DMS79 treated with DMSO at 0.1 percent for 48 hours (cell line): ENCODE data around the gene MET.
"Not testable (repeated sequence)": the region's sequence is repeated elsewhere in the genome, so short reads cannot be mapped to it uniquely, and the experiment has no call there.

Experiments used
- DNase-seq: peaks from one replicate; lab custom pipeline; 2025; lab: John Stamatoyannopoulos, UW

The MET gene

DNA sequence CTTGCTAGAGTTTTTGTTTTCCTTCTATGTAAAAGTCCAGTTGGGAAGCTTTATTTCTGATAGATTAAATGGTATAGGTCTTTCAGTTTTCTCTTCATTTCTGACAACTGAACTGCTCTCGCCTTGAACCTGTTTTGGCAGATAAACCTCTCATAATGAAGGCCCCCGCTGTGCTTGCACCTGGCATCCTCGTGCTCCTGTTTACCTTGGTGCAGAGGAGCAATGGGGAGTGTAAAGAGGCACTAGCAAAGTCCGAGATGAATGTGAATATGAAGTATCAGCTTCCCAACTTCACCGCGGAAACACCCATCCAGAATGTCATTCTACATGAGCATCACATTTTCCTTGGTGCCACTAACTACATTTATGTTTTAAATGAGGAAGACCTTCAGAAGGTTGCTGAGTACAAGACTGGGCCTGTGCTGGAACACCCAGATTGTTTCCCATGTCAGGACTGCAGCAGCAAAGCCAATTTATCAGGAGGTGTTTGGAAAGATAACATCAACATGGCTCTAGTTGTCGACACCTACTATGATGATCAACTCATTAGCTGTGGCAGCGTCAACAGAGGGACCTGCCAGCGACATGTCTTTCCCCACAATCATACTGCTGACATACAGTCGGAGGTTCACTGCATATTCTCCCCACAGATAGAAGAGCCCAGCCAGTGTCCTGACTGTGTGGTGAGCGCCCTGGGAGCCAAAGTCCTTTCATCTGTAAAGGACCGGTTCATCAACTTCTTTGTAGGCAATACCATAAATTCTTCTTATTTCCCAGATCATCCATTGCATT, 27.1 kb downstream of the MET start:
- DNase-seq = peak; percentile 93

DNA sequence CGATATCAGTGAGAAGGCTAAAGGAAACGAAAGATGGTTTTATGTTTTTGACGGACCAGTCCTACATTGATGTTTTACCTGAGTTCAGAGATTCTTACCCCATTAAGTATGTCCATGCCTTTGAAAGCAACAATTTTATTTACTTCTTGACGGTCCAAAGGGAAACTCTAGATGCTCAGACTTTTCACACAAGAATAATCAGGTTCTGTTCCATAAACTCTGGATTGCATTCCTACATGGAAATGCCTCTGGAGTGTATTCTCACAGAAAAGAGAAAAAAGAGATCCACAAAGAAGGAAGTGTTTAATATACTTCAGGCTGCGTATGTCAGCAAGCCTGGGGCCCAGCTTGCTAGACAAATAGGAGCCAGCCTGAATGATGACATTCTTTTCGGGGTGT, 27.7 kb downstream of the MET start:
- no peak for DNase-seq

DNA sequence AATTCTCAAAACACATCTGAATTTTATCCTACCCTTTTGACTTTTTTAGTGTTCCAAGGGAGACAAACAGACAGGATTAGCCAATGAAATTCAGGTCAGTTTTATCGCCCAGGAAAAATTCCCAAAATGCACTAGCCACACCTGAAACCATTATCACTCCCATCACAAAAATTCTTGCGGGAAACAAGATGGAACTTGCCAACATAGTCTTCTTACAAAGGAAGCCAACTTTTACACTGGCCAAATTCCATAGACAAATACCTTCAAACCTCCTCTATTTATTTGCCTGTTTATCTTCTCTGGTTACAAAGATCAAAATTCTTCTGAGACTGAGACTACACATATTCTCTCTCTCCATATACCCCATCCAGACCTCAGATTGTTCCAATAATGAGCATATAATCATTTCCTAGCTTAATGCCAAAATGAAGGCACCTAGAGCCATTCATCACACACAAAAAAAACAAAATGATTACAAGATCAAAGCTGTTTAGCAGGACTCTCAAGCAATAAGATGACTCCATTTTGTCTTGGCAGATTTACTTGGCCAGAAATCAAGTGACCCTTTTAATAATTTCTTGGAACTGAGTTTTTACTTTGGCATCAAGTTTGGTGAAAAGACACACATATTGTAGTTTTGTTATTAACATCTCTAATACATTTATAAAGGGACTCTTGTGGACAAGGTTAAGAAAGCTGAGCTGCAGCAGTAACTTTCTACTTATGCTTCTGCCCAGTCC, 30.2 kb downstream of the MET start:
- DNase-seq = peak; percentile 93

DNA sequence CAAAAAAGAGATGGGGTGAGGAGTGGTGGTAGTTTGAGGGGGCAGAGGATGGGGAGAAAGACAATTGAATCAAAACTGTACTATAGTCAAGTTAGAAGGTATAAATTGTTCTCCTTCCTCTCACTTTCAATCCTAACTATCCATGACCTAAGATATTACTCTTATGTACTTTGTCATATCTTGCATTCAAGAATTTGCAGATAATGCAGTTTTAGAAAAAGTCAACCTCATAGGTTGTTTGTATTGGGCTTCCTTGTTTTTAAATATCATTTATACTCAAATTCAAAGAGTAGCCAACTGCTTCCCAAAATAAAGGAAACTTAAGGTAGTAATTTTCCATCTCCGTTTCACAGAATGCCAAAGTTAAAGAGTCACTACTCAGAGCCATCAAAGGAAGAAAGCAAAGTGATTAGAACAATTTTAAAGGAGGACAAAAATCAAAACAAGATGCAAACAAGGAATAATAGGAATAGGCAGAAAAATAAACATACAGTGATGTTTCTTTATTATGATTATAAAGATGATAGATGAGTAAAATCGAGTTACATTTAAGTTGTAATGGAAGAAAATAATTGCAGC, 32.7 kb downstream of the MET start:
- no peak for DNase-seq

DNA sequence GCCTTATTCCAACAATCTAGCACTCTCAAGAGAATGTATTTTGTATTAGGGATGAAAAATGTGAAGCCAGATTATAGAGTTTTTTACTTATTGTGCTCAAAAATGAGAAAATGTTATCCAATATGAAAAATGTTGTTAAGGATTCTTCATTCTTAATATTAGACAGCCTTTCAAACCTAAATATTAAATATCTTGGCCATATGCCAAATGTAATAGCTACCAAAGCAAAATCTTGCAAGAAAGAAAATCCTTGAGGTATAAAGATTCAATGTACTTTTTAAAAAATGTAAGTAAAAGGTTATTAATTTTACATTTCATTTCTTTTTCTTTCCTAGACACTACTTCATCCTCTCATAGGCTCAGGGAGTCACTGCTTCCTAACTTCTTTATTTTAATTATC, 33.4 kb downstream of the MET start:
- peak; percentile 58 for DNase-seq

DNA sequence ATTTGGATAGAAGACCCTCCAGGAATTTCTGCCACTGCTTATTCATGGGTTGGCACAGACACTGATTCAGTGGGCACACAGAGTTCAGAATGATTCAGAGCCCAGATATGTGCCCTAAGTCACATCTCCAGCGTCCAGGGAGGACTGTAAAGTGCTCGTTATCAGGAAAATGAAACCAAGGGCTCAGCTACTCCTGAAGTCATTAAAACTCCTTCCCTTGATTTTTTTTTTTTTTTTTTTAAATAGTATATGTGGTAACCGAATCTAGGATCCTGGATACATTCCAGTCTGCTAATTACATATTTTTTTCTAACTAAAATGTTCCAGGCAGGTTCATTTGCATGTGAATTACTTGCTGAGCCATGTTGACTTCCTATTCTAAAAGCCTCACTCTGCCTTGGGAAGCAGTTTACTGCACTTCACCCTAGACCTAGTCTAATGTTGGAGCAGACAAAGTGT, 34.7 kb downstream of the MET start:
- DNase-seq = peak; percentile 62

DNA sequence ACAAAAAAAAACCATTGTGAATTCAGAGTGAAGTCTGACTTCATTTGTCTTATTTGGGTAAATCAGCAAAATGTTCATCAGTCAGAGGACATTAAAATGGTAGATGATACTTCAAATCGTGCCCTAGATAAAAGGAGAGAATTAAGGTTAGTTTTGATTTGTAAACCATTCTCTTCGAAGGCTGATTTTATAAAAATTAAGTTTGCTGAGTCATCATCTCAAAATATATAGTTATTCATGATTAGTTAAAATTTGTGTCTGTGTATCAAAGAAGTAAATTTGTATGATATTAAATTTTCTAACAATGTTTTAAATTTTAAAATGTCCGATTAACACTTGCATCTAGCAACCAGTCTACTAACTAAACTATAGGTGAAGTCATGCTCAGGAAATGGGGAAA, 35.3 kb downstream of the MET start:
- no peak for DNase-seq

DNA sequence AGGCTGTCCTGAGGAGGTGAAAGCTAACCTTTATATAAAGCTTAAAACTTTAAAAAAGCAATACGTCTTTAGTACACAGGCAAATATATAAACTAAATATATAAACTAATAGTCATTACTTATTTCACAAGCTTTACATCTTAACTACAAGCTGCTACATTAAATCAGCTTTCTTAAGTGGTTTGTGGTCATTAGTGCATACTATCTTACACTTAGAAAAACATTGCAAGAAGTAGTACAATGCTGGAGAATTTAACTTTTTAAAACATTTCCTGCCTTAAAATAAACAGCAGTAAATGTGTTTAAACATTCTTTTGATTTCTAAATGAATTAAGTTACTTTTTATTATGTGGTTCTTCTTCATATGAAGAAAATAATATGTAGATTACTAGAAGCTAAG, 36.3 kb downstream of the MET start:
- DNase-seq = no peak

DNA sequence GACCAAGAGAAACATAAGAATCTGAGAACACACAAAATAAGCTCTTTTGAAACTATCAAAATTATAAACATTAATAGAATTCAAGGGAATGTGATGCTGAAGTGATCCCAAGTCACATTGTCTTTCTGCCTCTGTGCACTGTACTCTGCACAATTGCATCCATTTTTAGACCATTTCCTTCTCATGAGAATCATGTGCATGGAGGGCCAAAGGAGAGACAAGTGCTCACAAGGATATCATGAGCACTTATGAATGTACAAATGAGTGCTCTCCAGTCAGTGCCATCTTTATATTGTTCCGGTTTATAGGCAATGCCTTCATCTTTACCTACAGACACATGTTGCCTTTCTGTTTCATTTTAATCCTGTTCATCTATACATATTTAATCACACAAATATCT, 36.9 kb downstream of the MET start:
- DNase-seq = peak; percentile 68

DNA sequence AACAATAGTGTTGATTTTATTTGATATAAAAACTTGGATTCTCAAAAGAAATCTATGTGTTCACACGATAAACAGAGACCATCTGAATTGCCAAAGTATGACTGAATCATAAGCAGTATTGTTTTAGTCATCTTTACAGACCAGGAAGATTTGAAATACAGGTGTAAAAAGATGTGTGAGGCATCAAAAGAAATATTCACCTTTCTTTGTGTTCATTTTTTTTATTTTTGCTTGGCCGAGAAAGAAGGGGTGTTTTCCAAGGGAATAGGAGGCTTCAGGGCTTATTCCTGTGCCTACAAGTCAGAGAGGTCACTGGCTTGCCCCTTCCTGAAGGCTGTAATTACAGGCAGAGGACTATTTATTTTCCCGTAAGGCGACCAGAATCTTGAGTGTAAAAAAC, 37.3 kb downstream of the MET start:
- no peak for DNase-seq

DNA sequence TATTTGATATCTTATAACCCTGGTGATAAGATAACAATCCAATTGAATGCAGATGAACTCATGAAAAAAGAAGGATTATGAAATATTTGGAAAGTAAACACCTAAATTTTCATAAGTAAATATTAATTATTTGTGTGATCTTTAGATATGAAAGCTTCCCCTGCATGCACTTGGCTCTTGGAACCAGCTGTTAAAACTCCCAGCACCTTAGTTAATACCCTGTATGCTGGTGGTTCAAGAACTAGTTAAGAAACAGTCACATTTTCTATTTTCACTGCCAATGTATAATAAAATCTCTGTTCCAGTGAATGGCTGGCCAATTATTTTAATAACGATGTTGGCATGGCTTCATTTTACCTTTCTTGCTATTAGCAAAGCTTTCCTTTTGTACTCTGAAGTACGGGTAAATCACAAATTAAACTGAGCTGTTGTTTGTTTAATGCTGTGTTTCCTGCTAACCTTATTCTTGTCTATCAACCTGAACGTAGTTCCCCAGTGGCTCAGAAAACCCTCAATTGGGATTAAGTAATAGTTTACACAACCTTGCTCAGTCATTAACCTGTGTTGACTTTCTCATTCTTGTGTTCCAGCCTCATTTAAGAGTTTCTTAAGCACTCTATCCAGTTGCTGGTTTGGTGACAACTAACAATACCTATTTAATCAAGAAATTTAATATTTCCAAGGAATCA, 38.9 kb downstream of the MET start:
- DNase-seq = peak; percentile 100

DNA sequence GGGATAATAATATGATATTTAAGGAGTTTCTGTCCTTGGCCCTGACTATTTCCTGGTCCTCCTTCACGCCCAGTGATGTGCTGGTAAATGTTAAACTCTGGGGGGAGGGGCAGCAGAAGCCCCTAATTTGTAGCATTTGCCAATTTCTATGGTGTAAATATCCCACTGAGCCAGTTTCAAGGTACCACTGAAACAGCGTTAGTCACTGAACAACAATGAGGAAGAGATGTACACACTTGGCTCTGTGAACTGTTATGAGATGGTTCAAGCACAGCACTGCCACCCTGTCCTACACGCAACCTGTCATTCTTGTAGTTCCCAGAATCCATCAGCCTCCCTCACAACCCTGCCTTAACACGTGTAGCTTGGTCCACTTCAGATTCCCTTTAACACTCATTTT, 39.8 kb downstream of the MET start:
- peak; percentile 68 for DNase-seq

DNA sequence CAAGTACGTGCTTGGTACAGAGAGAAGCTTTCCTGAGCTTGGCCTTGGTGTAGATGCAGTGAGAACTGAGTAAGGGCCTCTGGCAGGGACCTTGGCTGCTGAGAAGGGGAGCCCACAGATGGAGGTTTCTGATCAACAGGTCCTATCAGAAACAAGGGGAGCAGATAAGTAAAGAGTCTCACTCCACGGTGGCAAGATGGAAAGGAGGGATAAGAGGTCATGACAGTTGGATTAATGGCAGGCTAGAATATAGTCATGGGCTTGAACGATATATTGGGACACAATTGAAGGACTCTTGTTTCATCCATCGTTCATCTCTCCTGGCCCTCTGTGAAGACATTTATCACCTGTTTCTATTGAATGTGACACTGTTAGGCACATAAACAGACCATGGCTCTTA, 41.5 kb downstream of the MET start:
- no peak for DNase-seq

DNA sequence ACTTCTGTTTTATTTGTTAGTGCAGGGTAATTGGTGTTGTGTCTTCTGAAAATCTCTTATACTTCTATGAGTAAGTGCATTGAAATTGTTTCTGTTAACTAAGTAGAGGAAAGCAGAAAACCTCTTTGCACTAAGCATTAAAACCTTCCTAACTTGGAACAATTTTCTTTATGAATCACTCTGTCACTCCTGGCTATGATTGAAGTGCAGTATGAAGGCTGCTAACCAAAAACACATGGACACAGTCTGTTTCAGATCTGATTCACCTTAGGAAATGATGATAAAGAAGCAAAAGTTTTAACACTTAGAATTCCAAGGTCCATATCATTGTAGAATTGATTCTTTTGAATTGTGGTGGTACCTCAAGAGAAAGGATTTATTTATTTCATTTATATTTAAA, 41.9 kb downstream of the MET start:
- DNase-seq = no peak

DNA sequence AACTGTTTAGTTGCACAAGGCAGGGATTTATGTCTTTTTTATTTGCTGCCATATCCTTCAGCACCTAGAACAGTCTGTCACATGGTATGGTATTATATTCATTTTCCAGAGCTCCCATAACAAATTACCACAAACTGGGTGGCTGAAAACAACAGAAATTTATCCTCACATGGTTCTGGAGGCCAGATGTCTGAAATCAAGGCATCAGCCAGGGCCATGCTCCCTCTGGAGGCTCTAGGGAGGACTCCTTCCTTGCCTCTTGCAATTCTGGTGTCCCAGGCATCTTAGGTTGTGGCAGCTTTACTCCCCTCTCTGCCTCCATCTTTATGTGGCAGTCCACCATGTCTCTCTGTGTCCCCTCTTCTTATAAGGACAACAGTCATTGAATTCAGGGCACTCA, 43.1 kb downstream of the MET start:
- DNase-seq = no peak

DNA sequence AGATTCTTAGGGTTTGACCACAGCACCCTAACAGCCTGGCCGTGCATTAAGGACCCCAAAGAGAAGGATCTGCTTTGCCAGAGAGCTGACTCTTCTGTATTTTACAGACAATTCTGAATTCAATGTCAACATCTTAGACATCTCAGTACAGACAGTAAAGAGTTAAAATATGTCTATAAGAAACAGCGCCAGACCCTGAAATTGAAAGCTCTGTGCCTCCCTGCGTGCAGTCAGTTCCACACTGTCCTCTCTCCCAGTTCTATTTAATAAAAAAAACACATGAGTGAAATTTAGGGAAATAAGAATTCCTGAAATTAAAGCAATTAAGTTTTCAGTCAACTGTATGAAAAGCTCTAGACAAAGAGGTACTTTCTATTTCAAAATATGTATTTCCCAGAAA, 45.1 kb downstream of the MET start:
- DNase-seq = no peak

DNA sequence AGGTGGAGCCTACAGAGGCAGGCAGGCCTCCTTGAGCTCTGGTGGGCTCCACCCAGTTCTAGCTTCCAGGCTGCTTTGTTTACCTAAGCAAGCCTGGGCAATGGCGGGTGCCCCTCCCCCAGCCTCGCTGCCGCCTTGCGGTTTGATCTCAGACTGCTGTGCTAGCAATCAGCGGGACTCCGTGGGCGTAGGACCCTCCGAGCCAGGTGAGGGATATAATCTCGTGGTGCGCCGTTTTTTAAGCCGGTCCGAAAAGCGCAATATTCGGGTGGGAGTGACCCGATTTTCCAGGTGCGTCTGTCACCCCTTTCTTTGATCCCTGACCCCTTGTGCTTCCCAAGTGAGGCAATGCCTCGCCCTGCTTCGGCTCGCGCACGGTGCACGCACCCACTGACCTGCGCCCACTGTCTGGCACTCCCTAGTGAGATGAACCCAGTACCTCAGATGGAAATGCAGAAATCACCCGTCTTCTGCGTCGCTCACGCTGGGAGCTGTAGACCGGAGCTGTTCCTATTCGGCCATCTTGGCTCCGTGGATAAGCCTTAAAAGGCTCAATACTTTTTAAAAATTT, 52.0 kb downstream of the MET start:
- not testable (repeated sequence) for DNase-seq

DNA sequence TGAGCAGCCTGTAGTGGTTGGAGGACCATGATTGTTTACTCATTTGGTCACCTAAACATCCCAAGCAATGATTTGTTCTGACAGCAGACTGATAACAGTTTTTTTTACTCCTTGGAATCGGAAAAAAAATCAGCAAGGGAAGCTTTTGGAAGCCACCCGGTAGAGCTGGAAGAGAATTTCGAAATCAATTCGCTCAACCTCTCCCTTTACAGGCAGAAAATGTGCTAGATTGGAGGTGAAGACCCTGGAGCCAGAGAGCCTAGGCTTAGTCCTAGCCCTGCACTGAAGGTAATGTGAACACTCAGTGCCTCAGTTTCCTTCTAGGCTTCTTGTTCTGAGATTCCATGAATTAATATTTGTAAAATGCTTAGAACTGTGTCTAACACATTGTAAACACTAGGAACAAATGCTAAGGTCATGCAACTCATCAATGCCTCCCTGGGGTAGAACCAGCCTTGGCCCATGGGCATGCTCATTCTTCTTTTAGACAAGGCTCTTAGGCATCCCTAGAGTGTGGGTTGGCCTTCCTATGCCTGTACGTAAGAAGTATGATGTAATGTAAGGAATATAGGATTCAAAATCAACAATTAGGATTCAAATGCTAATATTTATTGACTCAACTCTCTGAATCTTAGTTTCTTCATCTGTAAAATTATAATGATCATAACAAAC, 52.7 kb downstream of the MET start:
- DNase-seq = no peak

DNA sequence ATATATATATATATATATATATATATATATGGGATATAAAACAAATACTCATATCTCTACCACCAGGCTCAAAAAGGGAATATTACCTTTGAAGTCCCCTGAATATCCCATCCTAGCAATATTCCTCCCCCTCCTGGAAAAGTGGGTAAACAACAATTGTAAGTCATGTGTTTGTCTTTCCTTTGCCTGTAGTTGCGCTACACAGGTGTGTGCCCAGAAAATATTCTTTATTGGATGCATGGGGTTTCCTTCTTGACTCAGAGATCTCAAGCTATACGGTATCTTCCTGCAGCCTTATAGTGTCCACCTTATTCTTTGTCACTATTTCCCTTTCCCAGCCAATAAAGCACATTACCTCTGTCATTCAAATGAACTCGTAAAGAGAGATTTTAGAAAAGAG, 54.2 kb downstream of the MET start:
- no peak for DNase-seq

DNA sequence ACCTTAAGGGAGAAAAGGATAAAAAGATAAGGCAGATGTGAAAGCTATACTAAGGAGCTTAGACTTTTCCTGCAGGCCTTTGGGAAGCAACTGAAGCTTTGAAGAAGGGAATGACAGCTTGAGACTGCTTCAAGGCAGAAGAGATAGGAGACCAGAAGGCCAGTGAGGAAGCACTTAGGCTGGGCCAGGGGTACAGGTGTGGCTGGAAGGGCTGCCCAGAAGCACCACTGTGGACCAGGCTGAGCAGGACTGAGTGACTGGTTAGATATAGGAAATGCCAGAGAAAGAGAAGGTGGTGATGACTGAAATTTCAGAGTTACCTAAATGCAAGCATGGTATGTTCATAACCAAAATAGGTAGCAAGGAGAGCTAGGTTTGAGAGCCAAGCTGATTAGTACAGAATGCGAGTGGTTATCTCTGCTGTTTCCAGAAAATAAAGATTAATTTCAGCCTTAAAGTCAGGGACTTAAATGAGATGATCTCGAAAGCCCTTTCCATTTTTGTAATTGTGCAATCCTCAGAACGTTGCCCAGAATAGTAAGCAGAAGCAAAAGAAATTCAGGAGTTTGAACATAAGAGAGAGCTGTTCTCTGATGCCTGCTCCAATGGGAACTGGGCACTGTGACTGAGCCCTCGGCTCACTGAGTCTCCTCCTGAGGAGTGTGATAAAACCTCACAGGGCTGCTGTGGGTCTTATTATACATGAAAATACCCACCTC, 54.9 kb downstream of the MET start:
- no peak for DNase-seq

DNA sequence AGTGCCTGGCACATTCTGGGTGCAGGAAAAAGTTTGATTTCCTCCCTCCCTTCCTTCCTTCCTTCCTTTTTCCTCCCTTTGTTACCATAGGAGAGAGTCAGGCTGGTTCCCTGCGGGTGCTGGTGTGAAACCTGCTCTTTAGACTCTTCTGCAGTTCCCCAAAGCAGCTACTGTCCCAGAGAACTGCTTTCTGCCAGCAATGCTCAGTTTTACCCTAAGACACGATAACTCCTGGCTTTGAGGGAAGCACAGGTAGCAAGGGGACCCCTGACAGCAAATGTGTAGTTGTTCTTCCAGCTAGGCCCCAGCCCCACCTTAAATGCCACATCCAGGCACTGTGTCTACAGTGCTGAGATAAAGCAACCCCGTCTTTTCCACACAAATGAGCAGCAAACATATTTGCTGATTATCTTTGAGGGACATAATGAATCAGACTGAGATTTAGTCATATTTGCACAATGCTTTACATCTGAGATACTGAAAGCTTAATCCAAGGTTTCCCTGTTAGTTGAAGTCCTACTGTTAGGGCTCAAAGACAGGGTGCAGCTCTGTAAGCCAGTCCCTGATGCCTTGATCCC, 55.5 kb downstream of the MET start:
- DNase-seq = no peak
